Head of caudate nucleus (tissue), 42 donors: Measurements from ENCODE around the gene ZNF804A.

Experiments
- DNase-seq, 42 donors: peaks; one replicate each; pipeline versions ENCODE4 v3.0.0 to v3.0.0-alpha.2; 2020 to 2021; ENCODE audit warnings: mixed read lengths in 7 of 42
- intact Hi-C: fragments of 100-400 bp; cut with DNase I; formaldehyde crosslinking; loops from one replicate; pipeline ENCODE4 v1.15.0; 2022

ZNF804A gene

GRCh38 chr2:184890311-184890710 lies 292.0 kb downstream of the ZNF804A start:
- intact Hi-C loops: no loop called here
- no peak for DNase-seq

- no peak for DNase-seq
- intact Hi-C loops: no loop called here
These were observed 306.7 kb downstream of the ZNF804A start for GRCh38 chr2:184904991-184905390.

DNA sequence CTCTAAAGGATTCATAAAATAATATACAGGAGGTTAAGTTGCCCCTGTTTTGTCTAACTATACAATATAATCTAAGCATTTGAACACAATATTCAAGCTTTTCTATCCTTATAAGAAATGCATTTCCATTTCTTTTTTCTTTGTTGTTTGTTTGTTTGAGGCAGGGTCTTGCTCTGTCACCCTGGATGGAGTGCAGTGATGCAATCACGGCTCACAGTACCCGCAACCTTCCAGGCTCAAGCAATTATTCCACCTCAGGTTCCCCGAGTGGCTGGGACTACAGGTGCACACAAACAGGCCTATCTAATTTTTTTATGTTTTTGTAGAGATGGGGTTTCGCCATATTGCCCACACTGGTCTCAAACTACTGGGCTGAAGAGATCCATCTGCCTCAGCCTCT lies 307.8 kb downstream of the ZNF804A start:
- intact Hi-C loops: no loop called here
- no peak for DNase-seq

GRCh38 chr2:184906709-184907108 lies 308.4 kb downstream of the ZNF804A start:
- intact Hi-C loops: no loop called here
- no peak for DNase-seq

GRCh38 chr2:184908966-184909365 lies 310.6 kb downstream of the ZNF804A start:
- no peak for DNase-seq
- intact Hi-C loops: no loop called here

DNA sequence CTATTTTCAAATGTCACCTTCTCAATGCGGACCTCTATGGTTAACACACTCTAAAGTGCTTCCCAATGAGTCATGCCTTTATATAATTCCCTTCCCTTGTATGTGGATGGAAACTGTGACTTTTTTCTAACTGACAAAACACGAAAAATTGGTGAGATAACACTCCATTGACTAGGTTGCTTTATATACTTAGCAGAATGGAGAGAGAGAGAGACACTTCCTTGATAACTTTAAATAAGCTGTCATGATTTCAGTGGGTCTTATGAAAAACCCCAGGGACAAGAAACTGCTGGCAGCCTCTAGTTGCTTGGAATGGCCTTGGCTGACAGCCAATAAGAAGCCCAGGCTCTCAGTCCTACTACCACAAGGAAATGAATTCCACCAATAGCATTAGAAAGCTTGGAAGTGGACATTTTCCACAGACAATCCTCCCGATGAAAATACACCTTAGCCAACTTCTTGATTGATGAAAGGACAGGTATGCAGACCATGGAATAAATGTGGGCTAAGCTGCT lies 322.2 kb downstream of the ZNF804A start:
- intact Hi-C loops: no loop called here
- DNase-seq: no peak

- no peak for DNase-seq
- intact Hi-C loops: no loop called here
These were observed 323.3 kb downstream of the ZNF804A start for GRCh38 chr2:184921676-184922075.

DNA sequence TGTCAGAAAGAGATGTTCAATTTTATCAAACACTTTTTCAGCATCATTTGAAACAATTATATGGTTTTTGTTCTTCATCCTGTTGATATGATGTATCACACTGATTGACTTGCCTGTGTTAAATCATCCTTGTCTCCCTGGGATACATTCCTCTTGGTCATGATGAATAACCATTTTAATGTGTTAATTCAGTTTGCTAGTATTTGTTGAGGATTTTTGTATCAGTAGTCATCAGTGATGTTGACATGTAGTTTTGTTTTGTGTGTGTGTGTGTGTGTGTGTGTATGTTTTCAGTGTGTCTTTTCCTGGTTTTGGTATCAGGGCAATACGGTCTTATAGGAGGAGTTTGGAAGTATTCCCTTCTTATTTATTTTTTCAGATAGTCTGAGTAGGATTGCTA lies 325.4 kb downstream of the ZNF804A start:
- no peak for DNase-seq
- intact Hi-C loops: no loop called here

DNA sequence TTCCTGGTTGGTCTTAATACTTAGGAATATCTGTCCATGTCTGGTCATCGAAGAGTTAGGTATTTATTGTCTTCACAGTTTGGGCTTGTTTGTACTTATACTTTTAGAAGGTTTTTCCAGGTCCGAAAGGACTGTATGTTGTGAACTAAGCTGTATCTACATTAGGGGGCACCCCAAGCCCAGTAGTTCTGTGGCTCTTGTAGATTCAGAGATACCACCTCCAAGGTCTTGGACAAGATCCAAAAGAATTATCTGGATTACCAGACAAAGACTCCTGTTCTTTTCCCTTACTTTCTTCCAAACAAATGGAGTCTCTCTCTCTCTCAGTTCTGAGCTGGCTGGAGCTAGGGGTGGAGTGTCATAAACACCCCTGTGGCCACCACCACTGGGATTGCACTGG lies 328.7 kb downstream of the ZNF804A start:
- intact Hi-C loops: no loop called here

DNA sequence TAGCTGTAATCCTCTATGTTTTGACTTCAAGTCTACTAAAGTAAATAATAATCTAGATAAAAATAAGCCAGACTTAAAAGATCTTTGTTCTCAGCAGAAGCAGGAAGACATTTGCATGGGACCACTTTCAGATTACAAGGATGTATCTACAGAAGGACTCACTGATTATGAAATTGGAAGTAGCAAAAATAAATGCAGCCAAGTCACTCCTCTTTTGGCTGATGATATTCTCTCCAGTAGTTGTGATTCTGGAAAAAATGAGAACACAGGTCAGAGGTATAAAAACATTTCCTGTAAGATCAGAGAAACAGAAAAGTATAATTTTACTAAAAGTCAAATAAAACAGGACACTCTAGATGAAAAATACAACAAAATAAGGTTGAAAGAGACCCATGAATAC lies 338.4 kb downstream of the ZNF804A start:
- no peak for DNase-seq
- intact Hi-C loops: no loop called here

More for the DNA sequence above, 328.7 kb downstream of the ZNF804A start:
- no peak for DNase-seq

DNA sequence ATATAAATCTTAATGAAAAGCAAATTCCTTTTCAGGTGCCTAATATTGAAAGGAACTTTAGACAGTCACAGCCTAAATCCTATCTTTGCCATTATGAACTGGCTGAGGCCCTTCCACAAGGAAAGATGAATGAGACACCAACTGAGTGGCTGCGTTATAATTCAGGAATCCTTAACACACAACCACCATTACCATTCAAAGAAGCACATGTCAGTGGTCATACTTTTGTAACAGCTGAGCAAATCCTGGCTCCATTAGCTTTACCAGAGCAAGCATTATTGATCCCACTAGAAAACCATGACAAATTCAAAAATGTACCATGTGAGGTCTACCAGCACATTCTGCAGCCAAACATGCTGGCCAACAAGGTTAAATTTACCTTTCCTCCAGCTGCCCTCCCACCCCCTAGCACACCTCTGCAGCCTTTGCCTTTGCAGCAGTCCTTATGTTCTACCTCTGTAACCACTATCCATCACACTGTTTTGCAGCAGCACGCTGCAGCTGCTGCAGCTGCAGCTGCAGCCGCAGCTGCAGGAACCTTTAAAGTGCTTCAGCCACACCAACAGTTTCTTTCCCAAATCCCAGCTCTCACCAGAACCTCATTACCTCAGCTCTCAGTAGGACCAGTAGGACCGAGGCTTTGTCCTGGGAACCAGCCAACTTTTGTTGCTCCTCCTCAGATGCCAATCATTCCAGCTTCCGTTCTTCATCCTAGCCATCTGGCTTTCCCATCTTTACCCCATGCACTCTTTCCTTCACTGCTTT lies 340.1 kb downstream of the ZNF804A start:
- no peak for DNase-seq
- intact Hi-C loops: no loop called here

GRCh38 chr2:184945326-184945725 lies 347.0 kb downstream of the ZNF804A start:
- intact Hi-C loops: no loop called here
- no peak for DNase-seq

DNA sequence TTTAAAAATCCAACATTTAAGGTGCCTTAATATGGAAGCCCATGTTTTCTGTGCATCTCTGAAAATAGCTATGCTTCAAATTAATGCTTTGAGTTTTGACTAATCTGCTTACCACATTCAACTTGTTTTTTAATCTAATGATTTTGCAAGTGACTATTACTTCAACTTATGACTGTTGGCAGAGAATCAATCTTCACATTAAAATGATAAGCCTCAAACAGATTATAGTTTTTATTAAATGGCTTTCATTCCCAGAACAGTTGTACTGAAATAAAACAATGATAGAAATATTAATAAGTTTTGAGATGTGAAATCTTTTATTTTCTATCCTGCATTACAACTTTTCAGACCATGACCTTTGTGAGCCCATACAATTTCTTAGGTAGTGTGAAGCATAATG lies 347.5 kb downstream of the ZNF804A start:
- intact Hi-C loops: no loop called here
- no peak for DNase-seq

- intact Hi-C loops: no loop called here
- DNase-seq: no peak
These were observed 358.5 kb downstream of the ZNF804A start for GRCh38 chr2:184956856-184957255.

DNA sequence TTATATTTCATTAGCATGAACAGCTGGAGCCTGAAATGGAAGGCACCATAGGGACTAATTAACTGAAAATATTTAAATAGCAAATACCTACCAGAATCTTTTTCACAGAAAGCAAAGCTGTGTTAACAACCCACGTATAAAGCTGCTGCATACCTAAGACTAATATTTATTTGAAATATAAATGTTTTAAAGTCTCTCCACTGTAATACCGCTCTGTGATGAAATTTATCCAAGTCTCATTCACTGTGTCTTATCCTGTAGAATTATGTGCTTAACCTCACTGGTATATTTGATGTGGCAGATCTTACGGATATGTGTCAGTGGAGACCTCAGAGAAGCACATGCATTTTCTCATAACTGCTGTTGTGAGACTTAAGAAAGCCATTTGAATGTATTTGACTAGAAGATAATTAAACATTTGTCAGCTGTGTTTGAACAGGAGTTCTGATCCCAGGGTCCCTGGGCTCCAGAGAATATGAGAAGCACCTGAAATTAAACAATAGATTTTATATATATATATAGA lies 373.3 kb downstream of the ZNF804A start:
- DNase-seq: no peak
- intact Hi-C loops: no loop called here
